Occipital lobe (tissue), 2 donors: Measurements from ENCODE around the gene CNN1. TPM values are rescaled to one million over a fixed set of nuclear protein-coding genes. Genes with fewer than 3 reads are reported as not detected.

Experiments used
- DNase-seq: peaks from one replicate; lab custom pipeline; 2025; lab: John Stamatoyannopoulos, UW
- total RNA-seq: library from RNA; depleted of rRNA; stranded (reverse); fragments of >200 nt; gene quantifications from one replicate; pipeline ENCODE4 v1.2.3, GENCODE V29; 2014

CNN1 gene
- total RNA-seq, 1 donor from 2014 or later = not detected

DNA sequence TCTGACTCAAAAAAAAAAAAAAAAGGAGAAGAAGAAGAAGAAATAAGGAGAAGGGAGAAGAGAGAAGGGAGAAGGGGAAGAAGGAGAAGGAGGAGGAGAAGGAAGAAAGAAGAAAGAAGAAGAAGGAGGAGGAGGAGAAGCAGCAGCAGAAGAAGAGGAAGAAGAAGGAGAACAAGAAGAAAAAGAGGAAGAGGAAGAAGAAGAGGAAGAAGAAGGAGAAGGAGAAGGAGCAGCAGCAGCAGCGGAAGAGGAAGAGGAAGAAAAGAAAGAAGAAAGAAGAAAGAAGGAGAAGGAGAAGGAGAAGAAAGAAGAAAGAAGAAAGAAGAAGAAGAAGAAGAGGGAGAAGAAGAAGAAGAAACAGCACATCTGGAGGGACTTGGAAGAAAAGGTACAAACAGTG is 4.1 kb upstream of the CNN1 start:
- no peak for DNase-seq

DNA sequence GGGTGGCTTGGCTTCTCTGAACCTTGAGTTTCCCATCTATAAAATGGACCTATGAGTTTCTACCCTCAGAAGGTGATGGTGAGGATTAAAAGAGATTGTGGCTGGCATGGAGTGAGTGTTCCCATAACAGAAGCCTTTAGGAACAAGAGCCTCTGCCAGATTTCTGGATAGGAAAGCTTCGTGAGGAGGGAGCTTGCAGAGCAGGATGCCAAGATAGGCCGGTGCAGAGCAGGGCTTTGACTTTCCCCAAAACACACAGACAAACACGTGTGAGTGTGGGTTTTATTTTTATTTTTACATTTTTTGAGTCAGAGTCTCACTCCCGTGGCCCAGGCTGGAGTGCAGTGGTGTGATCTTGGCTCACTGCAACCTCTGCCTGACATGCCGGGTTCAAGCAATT is 3.7 kb upstream of the CNN1 start:
- DNase-seq = no peak

DNA sequence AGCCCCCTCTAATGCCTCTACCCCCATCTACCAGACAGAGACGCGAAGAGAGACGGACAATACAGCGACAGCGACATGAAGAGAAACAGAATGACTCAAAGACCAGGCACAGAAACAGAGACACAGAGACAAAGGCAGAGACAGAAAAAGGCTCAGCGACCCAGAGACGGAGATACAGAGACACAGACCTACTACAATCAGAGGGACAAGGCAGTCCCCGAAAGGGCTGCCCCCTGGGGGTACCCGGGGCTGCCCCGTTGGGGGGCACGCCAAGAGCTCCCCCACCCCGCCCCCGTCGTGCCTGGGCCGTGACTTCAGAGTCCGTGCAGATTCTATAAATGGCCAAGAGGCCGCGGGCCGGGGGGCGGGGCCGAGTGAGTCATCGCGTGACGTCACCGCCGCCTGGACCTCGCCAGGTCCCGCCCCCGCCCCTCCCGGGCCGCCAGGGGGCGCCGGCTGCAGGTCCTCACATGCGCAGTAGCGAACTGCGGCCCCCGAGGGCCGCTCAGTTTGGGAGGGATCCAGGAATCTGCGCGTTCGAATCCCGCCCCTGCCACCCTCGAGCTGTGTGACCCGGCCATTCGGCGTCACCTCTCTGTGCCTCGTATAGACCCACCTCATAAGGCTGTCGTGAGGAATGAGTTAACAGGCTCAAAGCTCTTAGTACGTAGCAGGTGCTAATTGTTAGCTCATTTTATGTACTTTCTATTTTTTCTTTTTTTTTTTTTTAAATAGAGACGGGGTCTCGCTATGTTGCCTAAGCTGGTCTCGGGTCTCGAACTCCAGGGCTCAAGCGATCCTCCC is 2.7 kb upstream of the CNN1 start:
- peak; percentile 63 for DNase-seq

DNA sequence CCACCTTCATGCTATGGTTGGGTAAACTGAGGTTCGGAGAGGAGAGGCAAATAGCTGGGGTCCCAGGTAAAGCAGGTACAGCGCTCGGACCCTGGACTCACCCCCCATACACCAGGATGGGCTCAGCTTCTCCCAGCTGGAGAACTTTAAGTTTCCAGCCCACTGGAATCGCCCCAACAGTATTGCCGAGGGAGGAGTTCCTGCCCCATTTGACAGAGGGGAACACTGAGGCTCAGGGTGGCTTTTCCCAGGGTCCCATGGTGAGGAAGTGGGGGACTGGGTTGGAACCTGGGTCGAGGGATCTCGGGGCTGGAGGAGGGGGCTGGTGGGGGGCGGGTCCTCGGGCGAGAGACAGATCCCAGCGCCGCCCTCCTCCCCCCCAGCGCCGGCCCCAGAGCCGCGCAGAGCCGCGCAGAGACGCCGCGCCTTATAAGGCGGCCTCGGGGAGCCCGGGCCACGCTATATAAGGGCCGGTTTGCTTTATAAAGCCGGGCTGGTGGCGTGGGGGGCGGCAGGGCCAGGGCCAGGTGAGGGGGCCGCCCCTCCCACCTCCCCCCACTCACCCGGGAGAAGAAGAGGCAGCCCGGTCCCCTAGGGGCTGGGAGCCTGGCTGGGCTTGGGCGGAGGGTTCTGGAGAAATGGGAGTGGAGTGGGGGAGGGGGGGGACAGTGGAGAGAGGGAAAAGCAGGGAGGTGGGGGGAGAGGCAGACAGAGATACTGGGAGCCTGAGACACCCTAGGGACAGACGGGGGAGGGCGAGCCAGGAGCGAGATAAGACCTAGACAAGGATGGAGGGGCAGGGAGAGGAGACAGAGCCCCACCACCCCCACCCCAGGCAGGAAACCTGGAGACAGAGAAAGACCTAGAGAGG is 1.1 kb downstream of the CNN1 start:
- DNase-seq = no peak

GRCh38 chr19:11540645-11541044 is 2.0 kb downstream of the CNN1 start:
- DNase-seq = no peak

- no peak for DNase-seq
These were observed 2.6 kb downstream of the CNN1 start for GRCh38 chr19:11541238-11541637.

DNA sequence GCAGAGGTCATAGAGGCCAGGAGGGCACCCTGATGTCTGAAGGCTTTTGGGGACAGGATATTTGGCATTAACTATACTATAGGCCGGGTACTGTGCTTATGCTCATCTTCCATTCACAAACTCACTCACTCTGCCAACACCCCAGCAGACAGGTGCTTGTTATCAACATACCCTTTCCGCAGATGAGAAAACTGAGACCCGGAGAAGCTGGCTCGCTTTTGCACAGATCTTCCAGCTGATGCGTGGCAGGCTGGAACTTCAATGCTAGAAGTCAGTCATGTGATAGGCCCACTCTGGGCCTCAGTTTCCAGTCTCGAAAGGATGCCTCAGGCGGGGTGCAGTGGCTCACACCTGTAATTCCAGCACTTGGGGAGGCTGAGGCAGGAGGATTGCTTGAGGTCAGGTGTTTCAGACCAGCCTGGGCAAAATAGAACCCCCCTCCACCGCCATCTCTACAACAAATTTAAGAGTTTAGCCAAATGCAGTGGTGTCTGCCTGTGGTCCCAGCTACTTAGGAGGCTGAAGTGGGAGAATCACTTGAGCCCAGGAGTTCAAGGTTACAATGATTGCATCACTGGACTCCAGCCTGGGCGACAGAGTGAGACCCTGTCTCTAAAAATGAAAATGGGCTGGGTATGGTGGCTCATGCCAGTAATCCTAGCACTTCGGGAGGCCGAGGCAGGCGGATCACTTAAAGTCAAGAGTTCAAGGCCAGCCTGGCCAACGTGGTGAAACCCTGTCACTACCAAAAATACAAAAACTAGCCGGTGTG is 9.5 kb downstream of the CNN1 start:
- DNase-seq = no peak

DNA sequence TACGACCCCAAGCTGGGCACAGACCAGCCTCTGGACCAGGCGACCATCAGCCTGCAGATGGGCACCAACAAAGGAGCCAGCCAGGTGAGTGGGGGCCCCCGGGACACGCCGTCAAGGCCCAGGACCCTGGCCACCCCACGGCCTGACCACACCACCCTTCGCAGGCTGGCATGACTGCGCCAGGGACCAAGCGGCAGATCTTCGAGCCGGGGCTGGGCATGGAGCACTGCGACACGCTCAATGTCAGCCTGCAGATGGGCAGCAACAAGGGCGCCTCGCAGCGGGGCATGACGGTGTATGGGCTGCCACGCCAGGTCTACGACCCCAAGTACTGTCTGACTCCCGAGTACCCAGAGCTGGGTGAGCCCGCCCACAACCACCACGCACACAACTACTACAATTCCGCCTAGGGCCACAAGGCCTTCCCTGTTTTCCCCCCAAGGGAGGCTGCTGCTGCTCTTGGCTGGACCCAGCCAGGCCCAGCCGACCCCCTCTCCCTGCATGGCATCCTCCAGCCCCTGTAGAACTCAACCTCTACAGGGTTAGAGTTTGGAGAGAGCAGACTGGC is 10.8 kb downstream of the CNN1 start:
- no peak for DNase-seq

DNA sequence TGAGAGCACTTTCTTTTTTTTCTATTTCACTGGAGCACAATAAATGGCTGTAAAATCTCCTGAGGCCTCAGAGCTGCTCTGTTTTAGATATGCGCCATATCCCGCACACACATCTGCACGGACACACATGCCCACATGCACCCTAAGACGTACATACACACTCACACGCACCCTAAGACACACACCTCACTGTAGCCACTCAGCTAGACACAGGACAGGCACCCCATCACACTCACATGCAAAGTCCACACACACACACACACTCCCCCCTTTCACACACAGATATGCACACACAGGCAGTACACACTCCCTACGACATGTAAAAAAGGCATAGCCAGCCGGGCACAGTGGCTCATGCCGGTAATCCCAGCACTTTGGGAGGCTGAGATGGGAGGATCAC is 11.6 kb downstream of the CNN1 start:
- DNase-seq = no peak

- no peak for DNase-seq
These were observed 13.1 kb downstream of the CNN1 start for GRCh38 chr19:11551603-11552235.

- no peak for DNase-seq
These were observed 14.2 kb downstream of the CNN1 start for GRCh38 chr19:11552666-11553372.

- DNase-seq = no peak
These were observed 15.5 kb downstream of the CNN1 start for GRCh38 chr19:11554160-11554559.

- no peak for DNase-seq
These were observed 16.6 kb downstream of the CNN1 start for GRCh38 chr19:11555246-11555645.

DNA sequence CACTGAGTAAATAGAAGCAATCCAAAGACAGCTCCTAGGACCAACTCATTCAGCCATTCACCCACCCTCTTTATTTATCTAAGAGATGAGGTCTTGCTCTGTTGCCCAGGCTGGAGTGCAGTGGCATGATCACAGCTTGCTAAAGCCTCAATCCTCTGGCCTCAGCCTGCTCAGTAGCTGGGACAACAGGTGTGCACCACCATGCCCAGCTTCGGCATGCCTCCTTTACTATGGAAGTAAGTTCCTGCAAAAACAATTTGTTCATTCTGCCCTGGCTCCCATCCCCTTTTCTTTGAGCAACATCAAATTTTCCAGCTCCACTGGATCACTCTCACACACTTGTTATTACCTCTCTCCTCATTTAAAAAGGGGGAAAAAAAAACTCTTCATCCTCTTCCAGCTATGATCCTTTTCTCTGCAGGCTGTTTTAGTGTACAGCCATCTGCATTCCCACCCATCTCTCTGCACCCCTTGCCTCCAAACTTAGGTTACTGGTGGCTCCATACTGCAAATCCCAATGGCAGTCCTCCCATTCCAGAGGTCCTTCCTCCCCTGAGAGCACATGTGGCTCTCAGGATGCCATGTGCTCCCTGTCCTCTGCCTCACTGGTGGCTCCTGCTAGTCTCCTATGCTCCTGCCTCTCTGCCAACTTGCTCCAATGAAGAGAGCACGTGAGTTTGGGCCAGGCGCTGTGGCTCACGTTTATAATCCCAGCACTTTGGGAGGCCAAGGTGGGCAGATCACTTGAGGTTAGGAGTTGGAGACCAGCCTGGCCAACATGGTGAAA is 18.2 kb downstream of the CNN1 start:
- DNase-seq = no peak

- DNase-seq = peak; percentile 96
These were observed 20.5 kb downstream of the CNN1 start, which contains the start of gene ELOF1 for GRCh38 chr19:11558881-11559828. ELOF1 (minus strand) TSS chr19:11559230; CDS start chr19:11554347, 4,883 bp downstream.

DNA sequence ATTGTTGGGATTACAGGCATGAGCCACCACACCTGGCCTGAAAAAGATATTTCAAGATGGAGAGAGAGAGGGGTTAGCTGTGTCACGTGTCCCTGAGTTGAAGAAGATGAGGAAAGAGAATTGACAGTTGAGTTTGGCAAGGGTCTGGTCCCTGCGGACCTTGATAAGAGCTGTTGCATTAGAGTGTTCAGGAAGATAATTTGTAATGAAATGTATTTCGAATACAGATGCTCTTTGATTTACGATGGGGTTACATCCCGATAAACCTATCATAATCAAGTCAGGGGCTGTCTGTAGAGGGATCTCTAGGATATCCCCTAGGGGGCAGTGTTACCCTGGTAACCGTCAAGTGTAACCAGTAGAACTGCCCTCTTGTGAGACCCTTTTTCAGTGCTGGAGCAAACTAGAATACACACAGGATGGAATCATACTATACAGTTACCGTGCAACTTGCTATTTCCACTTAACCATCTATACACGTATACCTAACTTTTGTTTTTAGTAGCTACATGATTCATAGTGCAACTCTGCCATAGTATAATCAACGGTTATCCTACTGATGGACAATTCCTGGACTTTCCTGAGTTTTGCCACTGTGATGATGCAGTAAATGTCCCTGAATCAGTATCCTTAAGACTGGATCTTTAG is 21.9 kb downstream of the CNN1 start:
- no peak for DNase-seq

DNA sequence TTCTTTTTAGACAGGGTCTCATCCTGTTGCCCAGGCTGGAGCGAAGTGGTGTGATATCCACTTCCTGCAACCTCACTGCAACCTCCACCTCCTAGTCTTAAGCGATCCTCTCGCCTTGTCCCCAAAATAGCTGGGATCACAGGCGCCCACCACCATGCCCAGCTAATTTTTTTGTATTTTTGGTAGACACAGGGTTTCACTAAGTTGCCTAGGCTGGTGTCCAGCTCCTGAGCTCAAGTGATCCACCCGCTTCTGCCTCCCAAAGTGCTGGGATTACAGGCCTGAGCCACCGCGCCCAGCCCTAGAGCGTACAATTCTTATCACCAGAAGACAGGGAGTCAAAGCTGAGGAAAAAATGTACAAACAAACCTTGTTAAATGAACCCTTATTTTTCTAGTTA is 24.9 kb downstream of the CNN1 start:
- DNase-seq = no peak
